ENCODE measurements around the gene MYH7.
"Not testable (repeated sequence)": the region's sequence is repeated elsewhere in the genome, so short reads cannot be mapped to it uniquely, and the experiment has no call there.

Gene MYH7

GRCh38 chr14:23432102-23432925 lies 3.1 kb downstream of the MYH7 start:
- in situ Hi-C loops (cut with HindIII; ENCODE audit: low sequenced_read_pairs) = no loop called here

- in situ Hi-C loops (cut with HindIII; ENCODE audit: low sequenced_read_pairs) = no loop called here
Measured at GRCh38 chr14:23431486-23431885, 4.0 kb downstream of the MYH7 start.

GRCh38 chr14:23430723-23431085 lies 4.8 kb downstream of the MYH7 start:
- in situ Hi-C loops (cut with HindIII; ENCODE audit: low sequenced_read_pairs) = no loop called here

GRCh38 chr14:23430016-23430722 lies 5.3 kb downstream of the MYH7 start:
- in situ Hi-C loops (cut with HindIII; ENCODE audit: low sequenced_read_pairs) = no loop called here

GRCh38 chr14:23428686-23429495 lies 6.6 kb downstream of the MYH7 start:
- in situ Hi-C loops (cut with HindIII; ENCODE audit: low sequenced_read_pairs) = no loop called here

GRCh38 chr14:23425798-23426197 lies 9.7 kb downstream of the MYH7 start:
- in situ Hi-C loops (cut with HindIII; ENCODE audit: low sequenced_read_pairs) = not testable (repeated sequence)

GRCh38 chr14:23425169-23425568 lies 10.3 kb downstream of the MYH7 start:
- in situ Hi-C loops (cut with HindIII; ENCODE audit: low sequenced_read_pairs) = no loop called here

- in situ Hi-C loops (cut with HindIII; ENCODE audit: low sequenced_read_pairs) = no loop called here
Measured at GRCh38 chr14:23423657-23424056, 11.8 kb downstream of the MYH7 start.

GRCh38 chr14:23421594-23421993 lies 13.9 kb downstream of the MYH7 start:
- in situ Hi-C loops (cut with HindIII; ENCODE audit: low sequenced_read_pairs) = no loop called here

GRCh38 chr14:23419646-23420045 lies 15.8 kb downstream of the MYH7 start:
- in situ Hi-C loops (cut with HindIII; ENCODE audit: low sequenced_read_pairs) = not testable (repeated sequence)

GRCh38 chr14:23418021-23418420 lies 17.4 kb downstream of the MYH7 start:
- in situ Hi-C loops (cut with HindIII; ENCODE audit: low sequenced_read_pairs) = no loop called here

GRCh38 chr14:23417269-23417668 lies 18.2 kb downstream of the MYH7 start:
- in situ Hi-C loops (cut with HindIII; ENCODE audit: low sequenced_read_pairs) = not testable (repeated sequence)

- in situ Hi-C loops (cut with HindIII; ENCODE audit: low sequenced_read_pairs) = no loop called here
Measured at GRCh38 chr14:23416801-23417200, 18.7 kb downstream of the MYH7 start.

GRCh38 chr14:23415821-23416778 lies 19.4 kb downstream of the MYH7 start:
- in situ Hi-C loops (cut with HindIII; ENCODE audit: low sequenced_read_pairs) = no loop called here

- in situ Hi-C loops (cut with HindIII; ENCODE audit: low sequenced_read_pairs) = no loop called here
Measured at GRCh38 chr14:23414906-23415820, 20.3 kb downstream of the MYH7 start.

- in situ Hi-C loops (cut with HindIII; ENCODE audit: low sequenced_read_pairs) = no loop called here
Measured at GRCh38 chr14:23414254-23414653, 21.2 kb downstream of the MYH7 start.

- in situ Hi-C loops (cut with HindIII; ENCODE audit: low sequenced_read_pairs) = no loop called here
Measured at GRCh38 chr14:23413681-23414080, 21.8 kb downstream of the MYH7 start.

- in situ Hi-C loops (cut with HindIII; ENCODE audit: low sequenced_read_pairs) = no loop called here
Measured at GRCh38 chr14:23411563-23412525, 23.6 kb downstream of the MYH7 start.
